ENCODE measurements around the gene DDHD1.

DDHD1 gene

GRCh38 chr14:53034036-53034435 lies 119.1 kb downstream of the DDHD1 start:
- DNase-seq (ENCODE audit: low spot score), result no peak

- no peak for DNase-seq (ENCODE audit: low spot score)
These were observed 120.2 kb downstream of the DDHD1 start for GRCh38 chr14:53032838-53033390.

- DNase-seq (ENCODE audit: low spot score), result peak; percentile 5
These were observed 120.8 kb downstream of the DDHD1 start for GRCh38 chr14:53032161-53032803.

- no peak for DNase-seq (ENCODE audit: low spot score)
These were observed 125.6 kb downstream of the DDHD1 start for GRCh38 chr14:53027562-53027961.

GRCh38 chr14:53027041-53027440 lies 126.1 kb downstream of the DDHD1 start:
- no peak for DNase-seq (ENCODE audit: low spot score)

- DNase-seq (ENCODE audit: low spot score), result no peak
These were observed 129.8 kb downstream of the DDHD1 start for GRCh38 chr14:53023325-53023724.

GRCh38 chr14:53022593-53022992 lies 130.5 kb downstream of the DDHD1 start:
- DNase-seq (ENCODE audit: low spot score), result no peak

- no peak for DNase-seq (ENCODE audit: low spot score)
These were observed 132.8 kb downstream of the DDHD1 start for GRCh38 chr14:53020193-53020932.

- no peak for DNase-seq (ENCODE audit: low spot score)
These were observed 133.7 kb downstream of the DDHD1 start for GRCh38 chr14:53019406-53019805.

GRCh38 chr14:53017837-53018236 lies 135.3 kb downstream of the DDHD1 start:
- DNase-seq (ENCODE audit: low spot score), result no peak

GRCh38 chr14:53016919-53017318 lies 136.2 kb downstream of the DDHD1 start:
- no peak for DNase-seq (ENCODE audit: low spot score)

- DNase-seq (ENCODE audit: low spot score), result no peak
These were observed 136.6 kb downstream of the DDHD1 start for GRCh38 chr14:53016491-53016890.

GRCh38 chr14:53011053-53011462 lies 142.1 kb downstream of the DDHD1 start:
- DNase-seq (ENCODE audit: low spot score), result peak; percentile 9

- DNase-seq (ENCODE audit: low spot score), result no peak
These were observed 142.7 kb downstream of the DDHD1 start for GRCh38 chr14:53010193-53011040.

- no peak for DNase-seq (ENCODE audit: low spot score)
These were observed 146.1 kb downstream of the DDHD1 start for GRCh38 chr14:53006931-53007562.

- no peak for DNase-seq (ENCODE audit: low spot score)
These were observed 148.1 kb downstream of the DDHD1 start for GRCh38 chr14:53004976-53005375.

GRCh38 chr14:53003776-53004175 lies 149.3 kb downstream of the DDHD1 start:
- DNase-seq (ENCODE audit: low spot score), result no peak

- DNase-seq (ENCODE audit: low spot score), result no peak
These were observed 150.5 kb downstream of the DDHD1 start for GRCh38 chr14:53002576-53002975.

GRCh38 chr14:53001787-53002378 lies 151.2 kb downstream of the DDHD1 start:
- DNase-seq (ENCODE audit: low spot score), result no peak

- no peak for DNase-seq (ENCODE audit: low spot score)
These were observed 154.6 kb downstream of the DDHD1 start for GRCh38 chr14:52998376-52999015.

GRCh38 chr14:52996493-52996892 lies 156.6 kb downstream of the DDHD1 start:
- no peak for DNase-seq (ENCODE audit: low spot score)
